Measurements from ENCODE around the gene RAD51B.

RAD51B gene

GRCh38 chr14:68458840-68459469 lies 639.4 kb downstream of the RAD51B start:
- DNase-seq, result no peak

GRCh38 chr14:68459480-68460136 lies 640.0 kb downstream of the RAD51B start:
- DNase-seq, result no peak

GRCh38 chr14:68460541-68460940 lies 641.0 kb downstream of the RAD51B start:
- DNase-seq, result no peak

- no peak for DNase-seq
These were observed 641.5 kb downstream of the RAD51B start for GRCh38 chr14:68461086-68461485.

GRCh38 chr14:68462683-68463082 lies 643.1 kb downstream of the RAD51B start:
- no peak for DNase-seq

GRCh38 chr14:68463299-68463698 lies 643.7 kb downstream of the RAD51B start:
- no peak for DNase-seq

- DNase-seq, result no peak
These were observed 644.3 kb downstream of the RAD51B start for GRCh38 chr14:68463705-68464374.

GRCh38 chr14:68464711-68465110 lies 645.1 kb downstream of the RAD51B start:
- DNase-seq, result no peak

- no peak for DNase-seq
These were observed 647.0 kb downstream of the RAD51B start for GRCh38 chr14:68466491-68466977.

GRCh38 chr14:68467425-68467824 lies 647.8 kb downstream of the RAD51B start:
- DNase-seq, result no peak

- DNase-seq, result no peak
These were observed 649.0 kb downstream of the RAD51B start for GRCh38 chr14:68468437-68469207.

GRCh38 chr14:68469208-68469713 lies 649.7 kb downstream of the RAD51B start:
- DNase-seq, result no peak

- no peak for DNase-seq
These were observed 650.8 kb downstream of the RAD51B start for GRCh38 chr14:68470361-68470760.

- DNase-seq, result no peak
These were observed 651.7 kb downstream of the RAD51B start for GRCh38 chr14:68471029-68471963.

- DNase-seq, result no peak
These were observed 652.5 kb downstream of the RAD51B start for GRCh38 chr14:68471964-68472508.

GRCh38 chr14:68473069-68473468 lies 653.5 kb downstream of the RAD51B start:
- no peak for DNase-seq

- DNase-seq, result no peak
These were observed 654.2 kb downstream of the RAD51B start for GRCh38 chr14:68473794-68474193.

GRCh38 chr14:68474741-68475140 lies 655.2 kb downstream of the RAD51B start:
- DNase-seq, result no peak

GRCh38 chr14:68475802-68476201 lies 656.2 kb downstream of the RAD51B start:
- DNase-seq, result no peak

GRCh38 chr14:68476212-68477109 lies 656.9 kb downstream of the RAD51B start:
- DNase-seq, result no peak

- DNase-seq, result no peak
These were observed 657.5 kb downstream of the RAD51B start for GRCh38 chr14:68477110-68477455.
